GM19240 (cell line): ENCODE results near the gene UFD1.

Source experiments
- DNase-seq: peaks from one replicate; pipeline ENCODE4 v3.0.0; 2011; ENCODE audit warnings: low spot score; ENCODE audit not compliant: insufficient read length

UFD1 gene

GRCh38 chr22:19496324-19496630 is 17.3 kb upstream of the UFD1 start:
- no peak for DNase-seq

GRCh38 chr22:19495562-19496323 is 16.8 kb upstream of the UFD1 start:
- DNase-seq, result no peak

GRCh38 chr22:19494676-19495173 is 15.7 kb upstream of the UFD1 start:
- DNase-seq, result no peak

GRCh38 chr22:19494001-19494560 is 15.1 kb upstream of the UFD1 start:
- DNase-seq, result no peak

GRCh38 chr22:19492504-19493174 is 13.6 kb upstream of the UFD1 start:
- DNase-seq, result no peak

GRCh38 chr22:19490628-19491230 is 11.7 kb upstream of the UFD1 start:
- no peak for DNase-seq

GRCh38 chr22:19488884-19489843 is 10.2 kb upstream of the UFD1 start:
- DNase-seq, result no peak

- DNase-seq, result no peak
Measured at GRCh38 chr22:19488285-19488684, 9.3 kb upstream of the UFD1 start.

GRCh38 chr22:19483481-19484244 is 4.7 kb upstream of the UFD1 start:
- DNase-seq, result no peak

- no peak for DNase-seq
Measured at GRCh38 chr22:19482297-19482696, 3.3 kb upstream of the UFD1 start.

GRCh38 chr22:19480789-19481188 is 1.8 kb upstream of the UFD1 start:
- no peak for DNase-seq

GRCh38 chr22:19480173-19480568 is 1.2 kb upstream of the UFD1 start:
- DNase-seq, result no peak

- DNase-seq, result peak; percentile 93
Measured at GRCh38 chr22:19479355-19480172, 571 bp upstream of the UFD1 start, which contains the start of gene CDC45. TSS of gene CDC45 (plus strand) at chr22:19479920. CDS start at chr22:19479969, 49 bp downstream.

- no peak for DNase-seq
Measured at GRCh38 chr22:19478045-19478900, 720 bp downstream of the UFD1 start.

- DNase-seq, result no peak
Measured at GRCh38 chr22:19477321-19478044, 1.5 kb downstream of the UFD1 start.

GRCh38 chr22:19476023-19476422 is 3.0 kb downstream of the UFD1 start:
- DNase-seq, result no peak

- no peak for DNase-seq
Measured at GRCh38 chr22:19473578-19473977, 5.4 kb downstream of the UFD1 start.

- DNase-seq, result no peak
Measured at GRCh38 chr22:19472233-19472632, 6.8 kb downstream of the UFD1 start.
